SU-DHL-6 (cell line): ENCODE measurements around the gene RBFOX2.

Experiments
- EZH2phosphoT487 ChIP-seq: fragments of 200-600 bp; sonication (generic), shearing (Covaris generic); conservative IDR thresholded peaks from 2 replicates; pipeline ENCODE4 v1.6.1; 2018; ENCODE audit warnings: mild to moderate bottlenecking, antibody characterized with exemption, low read length, moderate library complexity, mixed read lengths
- TF ChIP-seq, protein P1 (sequence below): fragments of 200-600 bp; sonication (generic); IDR thresholded peaks from one replicate; pipeline ENCODE4 v1.5.1; 2017; ENCODE audit warnings: antibody characterized with exemption, mild to moderate bottlenecking, low read length, moderate library complexity; ENCODE audit not compliant: insufficient read depth, poor library complexity, severe bottlenecking

DNA sequence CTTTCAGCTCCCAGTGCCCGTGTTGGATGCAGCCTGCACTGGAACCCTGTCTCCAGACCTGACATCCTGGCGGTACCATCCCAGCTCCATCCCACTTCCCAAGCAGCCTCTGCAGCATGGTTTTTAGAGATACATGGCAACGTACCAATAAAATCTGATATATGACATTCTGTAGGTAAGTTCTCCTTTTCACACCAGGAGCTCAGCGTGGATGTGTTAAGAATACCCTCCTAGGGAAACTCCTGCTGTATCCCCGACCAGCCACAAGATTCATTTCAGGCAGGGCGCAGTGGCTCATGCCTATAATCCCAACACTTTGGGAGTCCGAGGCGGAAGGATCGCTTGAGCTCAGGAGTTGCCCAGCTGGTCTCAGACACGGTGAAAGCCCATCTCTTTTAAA lies 295.6 kb downstream of the RBFOX2 start:
- TF ChIP-seq, protein P1, sequence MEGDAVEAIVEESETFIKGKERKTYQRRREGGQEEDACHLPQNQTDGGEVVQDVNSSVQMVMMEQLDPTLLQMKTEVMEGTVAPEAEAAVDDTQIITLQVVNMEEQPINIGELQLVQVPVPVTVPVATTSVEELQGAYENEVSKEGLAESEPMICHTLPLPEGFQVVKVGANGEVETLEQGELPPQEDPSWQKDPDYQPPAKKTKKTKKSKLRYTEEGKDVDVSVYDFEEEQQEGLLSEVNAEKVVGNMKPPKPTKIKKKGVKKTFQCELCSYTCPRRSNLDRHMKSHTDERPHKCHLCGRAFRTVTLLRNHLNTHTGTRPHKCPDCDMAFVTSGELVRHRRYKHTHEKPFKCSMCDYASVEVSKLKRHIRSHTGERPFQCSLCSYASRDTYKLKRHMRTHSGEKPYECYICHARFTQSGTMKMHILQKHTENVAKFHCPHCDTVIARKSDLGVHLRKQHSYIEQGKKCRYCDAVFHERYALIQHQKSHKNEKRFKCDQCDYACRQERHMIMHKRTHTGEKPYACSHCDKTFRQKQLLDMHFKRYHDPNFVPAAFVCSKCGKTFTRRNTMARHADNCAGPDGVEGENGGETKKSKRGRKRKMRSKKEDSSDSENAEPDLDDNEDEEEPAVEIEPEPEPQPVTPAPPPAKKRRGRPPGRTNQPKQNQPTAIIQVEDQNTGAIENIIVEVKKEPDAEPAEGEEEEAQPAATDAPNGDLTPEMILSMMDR, result no peak
- TF ChIP-seq EZH2phosphoT487, result no peak
